OCI-LY7 (cell line): ENCODE results near the gene KLLN. TPM values are rescaled to one million over a fixed set of nuclear protein-coding genes. Genes with fewer than 3 reads are reported as not detected.
"Not testable (repeated sequence)": the region's sequence is repeated elsewhere in the genome, so short reads cannot be mapped to it uniquely, and the experiment has no call there.

ENCODE experiments used
- BruUV-seq: library from RNA; stranded (reverse); fragments of 400-500 nt; replicated peaks from 2 replicates; lab custom pipeline; 2021; lab: Mats Ljungman, UMichigan
- CTCF ChIA-PET: fragments of 300-600 bp; sonication (Branson Sonifier 250); formaldehyde crosslinking; loops from one replicate; lab custom pipeline; 2022; ENCODE audit warnings: antibody characterized with exemption; ENCODE audit not compliant: unreplicated experiment; lab: Charles Lee
- POLR2A ChIA-PET: fragments of 300-600 bp; sonication (Branson Sonifier 250); formaldehyde crosslinking; loops from one replicate; lab custom pipeline; 2022; ENCODE audit warnings: antibody characterized with exemption; lab: Charles Lee
- DNase-seq: peaks from one replicate; pipeline ENCODE4 v3.0.0-alpha.2; 2015; ENCODE audit warnings: low spot score
- H2AFZ ChIP-seq: fragments of 200-600 bp; sonication (generic), shearing (Covaris generic); 2 replicates; pipeline ENCODE4 v1.6.1; 2014; ENCODE audit warnings: mild to moderate bottlenecking, antibody characterized with exemption, low read length, moderate library complexity
- H3K27ac ChIP-seq: fragments of 200-600 bp; sonication (generic); 2 replicates; pipeline ENCODE4 v1.5.1; 2014; ENCODE audit warnings: mixed run types, low read depth, mild to moderate bottlenecking, moderate library complexity, low read length, inconsistent platforms; ENCODE audit not compliant: poor library complexity, severe bottlenecking
- H3K36me3 ChIP-seq: fragments of 200-600 bp; sonication (generic); 2 replicates; pipeline ENCODE4 v1.6.1; 2014; ENCODE audit warnings: mild to moderate bottlenecking, antibody characterized with exemption, low read length, moderate library complexity, mixed read lengths; ENCODE audit not compliant: insufficient read depth
- H3K4me1 ChIP-seq: fragments of 200-600 bp; sonication (generic); 2 replicates; pipeline ENCODE4 v1.5.1; 2014; ENCODE audit warnings: mild to moderate bottlenecking, low read length; ENCODE audit not compliant: insufficient read depth, poor library complexity, severe bottlenecking
- H3K4me2 ChIP-seq: fragments of 200-600 bp; sonication (generic); 2 replicates; pipeline ENCODE4 v1.6.1; 2014; ENCODE audit warnings: mild to moderate bottlenecking, low read length
- H3K4me3 ChIP-seq: fragments of 200-600 bp; sonication (generic); 2 replicates; pipeline ENCODE4 v1.5.1; 2014; ENCODE audit warnings: mild to moderate bottlenecking, low read depth, low read length; ENCODE audit not compliant: poor library complexity, severe bottlenecking
- H3K79me2 ChIP-seq: fragments of 200-600 bp; sonication (generic); 2 replicates; pipeline ENCODE4 v1.6.1; 2016; ENCODE audit warnings: low read depth, mild to moderate bottlenecking, low read length, moderate library complexity, mixed read lengths; ENCODE audit not compliant: insufficient read depth
- H3K9me2 ChIP-seq: fragments of 200-600 bp; sonication (generic); 2 replicates; pipeline ENCODE4 v1.6.1; 2016; ENCODE audit warnings: mild to moderate bottlenecking, low read length, mixed read lengths; ENCODE audit not compliant: insufficient read depth
- H3K9me3 ChIP-seq: fragments of 200-600 bp; sonication (generic); 2 replicates; pipeline ENCODE4 v1.6.1; 2014; ENCODE audit warnings: mild to moderate bottlenecking, mixed run types, low read length, mixed read lengths
- H4K20me1 ChIP-seq: fragments of 200-600 bp; sonication (generic); 2 replicates; pipeline ENCODE4 v1.6.1; 2014; ENCODE audit warnings: mild to moderate bottlenecking, antibody characterized with exemption, low read length, moderate library complexity, mixed read lengths; ENCODE audit not compliant: insufficient read depth
- CTCF ChIP-seq: fragments of 200-600 bp; sonication (generic); conservative IDR thresholded peaks from 2 replicates; pipeline ENCODE4 v1.5.1; 2014; ENCODE audit warnings: mild to moderate bottlenecking, antibody characterized with exemption, low read length, moderate library complexity, mixed read lengths
- EZH2phosphoT487 ChIP-seq: fragments of 200-600 bp; sonication (generic); IDR thresholded peaks from 2 replicates; pipeline ENCODE4 v1.6.1; 2018; ENCODE audit warnings: low read depth, borderline replicate concordance, mild to moderate bottlenecking, mixed run types, antibody characterized with exemption, low read length, moderate library complexity, mixed read lengths
- intact Hi-C: fragments of 100-400 bp; cut with micrococcal nuclease; formaldehyde crosslinking; loops from one replicate; pipeline ENCODE4 v1.10.0; 2022; ENCODE audit not compliant: unreplicated experiment
- total RNA-seq, 2 experiments: library from RNA; depleted of rRNA in 1 of 2; stranded (reverse); fragments of >200 nt in 1 of 2; shearing (Covaris generic) in 1 of 2; gene quantifications; 2 replicates each; pipeline ENCODE4 v1.2.3, GENCODE V29; 2014 to 2022

KLLN gene
- total RNA-seq, 2 experiments from 2014 or later: 3.8 to 5.5 TPM

DNA sequence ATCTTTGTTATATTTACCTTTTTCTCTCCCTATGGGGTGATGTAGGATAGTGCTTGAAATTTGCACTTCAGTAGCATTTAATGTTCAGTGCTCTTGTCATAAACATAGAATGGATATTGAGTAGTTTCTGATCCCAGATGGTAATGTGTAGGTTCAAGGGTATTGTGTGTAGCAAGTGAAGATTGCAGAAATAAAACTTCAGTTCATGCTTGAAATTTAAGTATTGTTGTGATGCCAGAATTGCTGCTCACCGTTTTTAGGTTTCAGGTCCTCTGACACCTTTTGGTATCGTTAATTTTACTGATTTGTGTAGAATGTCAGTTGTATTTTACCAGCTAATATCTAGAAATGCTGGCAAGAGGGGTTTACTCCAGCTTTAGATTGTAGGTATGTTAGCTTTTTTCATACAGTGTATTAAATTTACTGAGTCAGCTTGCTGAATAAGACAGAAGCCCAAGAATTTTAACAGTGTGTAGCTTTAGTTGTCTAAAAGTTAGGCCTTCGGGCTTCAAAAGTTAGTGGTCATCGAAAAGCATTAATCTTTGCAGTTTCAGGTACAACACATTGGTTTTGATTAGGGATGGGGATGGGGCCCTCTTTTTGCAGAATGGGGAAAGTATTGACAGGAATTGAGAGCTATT, 2.0 kb upstream of the KLLN start:
- Histone ChIP-seq H3K36me3 (peaks cover 60% of the 10 kb centered on the region), H3K27ac (peak overlapping the region; percentile 94), H4K20me1 (peaks cover 53% of the 10 kb centered on the region), H3K9me3 (no peaks in the 10 kb centered on the region), H3K4me3 (peak overlapping the region; percentile 96), H3K4me2 (peak overlapping the region; percentile 89), H3K9me2 (no peaks in the 10 kb centered on the region), H3K4me1 (peaks cover 24% of the 10 kb centered on the region), H3K79me2 (peaks cover 82% of the 10 kb centered on the region), H2AFZ (no peak overlapping the region)
- POLR2A ChIA-PET: interaction anchor here (0.5 to 6.9 kb wide), 11 partner anchors 9 to 594 kb away, joined by 3 to 134 read pairs (median 5); no protein-coding TSS in a partner anchor
- CTCF ChIA-PET: interaction anchor here (0.8 kb wide), 1 partner anchor 524 kb away, joined by 3 read pairs; no protein-coding TSS in a partner anchor
- peak; percentile 38 for DNase-seq
- BruUV-seq: no TSS peak
- intact Hi-C loops: no loop called here
- TF ChIP-seq CTCF: 0 out of 2 replicates have a peak, but pooled peaks have one; percentile 26
- TF ChIP-seq EZH2phosphoT487: no peak

DNA sequence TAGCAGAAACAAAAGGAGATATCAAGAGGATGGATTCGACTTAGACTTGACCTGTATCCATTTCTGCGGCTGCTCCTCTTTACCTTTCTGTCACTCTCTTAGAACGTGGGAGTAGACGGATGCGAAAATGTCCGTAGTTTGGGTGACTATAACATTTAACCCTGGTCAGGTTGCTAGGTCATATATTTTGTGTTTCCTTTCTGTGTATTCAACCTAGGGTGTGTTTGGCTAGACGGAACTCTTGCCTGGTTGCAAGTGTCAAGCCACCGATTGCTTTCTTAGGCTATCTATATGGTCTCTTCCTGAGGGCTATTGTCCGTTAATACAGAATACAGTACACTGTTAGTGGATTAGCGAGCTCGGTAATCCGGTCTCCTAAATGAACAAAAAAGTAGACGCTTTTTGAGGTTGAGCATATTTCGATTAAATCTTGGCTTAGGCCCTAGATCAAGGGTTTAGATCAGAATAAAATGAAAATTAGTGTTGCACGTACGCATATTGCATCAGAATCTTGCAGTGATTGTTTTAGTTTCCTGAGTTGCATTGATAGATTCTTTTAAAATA, 1.2 kb upstream of the KLLN start:
- peak overlapping the region; percentile 96 for H3K4me3 ChIP-seq
- TF ChIP-seq CTCF (no peak), EZH2phosphoT487 (no peak)
- intact Hi-C loops: loop anchor here (5.0 kb wide), 5 partner anchors 203 to 453 kb away; no protein-coding TSS in a partner anchor
- H2AFZ ChIP-seq: no peak overlapping the region
- peaks cover 53% of the 10 kb centered on the region for H3K36me3 ChIP-seq
- DNase-seq: peak; percentile 60
- H3K9me2 ChIP-seq: no peaks in the 10 kb centered on the region
- peaks cover 25% of the 10 kb centered on the region for H3K4me1 ChIP-seq
- BruUV-seq: no TSS peak
- no peaks in the 10 kb centered on the region for H3K9me3 ChIP-seq
- POLR2A ChIA-PET: interaction anchor here (0.6 to 6.9 kb wide), 5 partner anchors 12 to 594 kb away, joined by 3 to 134 read pairs (median 5); no protein-coding TSS in a partner anchor
- peaks cover 46% of the 10 kb centered on the region for H4K20me1 ChIP-seq
- H3K79me2 ChIP-seq: peaks cover 81% of the 10 kb centered on the region
- H3K27ac ChIP-seq: peak overlapping the region; percentile 94
- CTCF ChIA-PET: no interaction called here
- peak overlapping the region; percentile 89 for H3K4me2 ChIP-seq

DNA sequence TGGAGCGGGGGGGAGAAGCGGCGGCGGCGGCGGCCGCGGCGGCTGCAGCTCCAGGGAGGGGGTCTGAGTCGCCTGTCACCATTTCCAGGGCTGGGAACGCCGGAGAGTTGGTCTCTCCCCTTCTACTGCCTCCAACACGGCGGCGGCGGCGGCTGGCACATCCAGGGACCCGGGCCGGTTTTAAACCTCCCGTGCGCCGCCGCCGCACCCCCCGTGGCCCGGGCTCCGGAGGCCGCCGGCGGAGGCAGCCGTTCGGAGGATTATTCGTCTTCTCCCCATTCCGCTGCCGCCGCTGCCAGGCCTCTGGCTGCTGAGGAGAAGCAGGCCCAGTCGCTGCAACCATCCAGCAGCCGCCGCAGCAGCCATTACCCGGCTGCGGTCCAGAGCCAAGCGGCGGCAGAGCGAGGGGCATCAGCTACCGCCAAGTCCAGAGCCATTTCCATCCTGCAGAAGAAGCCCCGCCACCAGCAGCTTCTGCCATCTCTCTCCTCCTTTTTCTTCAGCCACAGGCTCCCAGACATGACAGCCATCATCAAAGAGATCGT, 690 bp upstream of the KLLN start:
- H3K9me3 ChIP-seq, BruUV-seq, CTCF ChIA-PET, H3K9me2 ChIP-seq, H2AFZ ChIP-seq: not testable (repeated sequence)
- Histone ChIP-seq H3K4me2 (peak overlapping the region; percentile 89), H3K36me3 (peaks cover 48% of the 10 kb centered on the region), H3K27ac (peak overlapping the region; percentile 94), H3K79me2 (peaks cover 75% of the 10 kb centered on the region), H3K4me1 (peaks cover 21% of the 10 kb centered on the region), H4K20me1 (peaks cover 46% of the 10 kb centered on the region), H3K4me3 (peak overlapping the region; percentile 96)
- peak; percentile 67 for DNase-seq
- intact Hi-C loops: loop anchor here (2.0 to 5.0 kb wide), 6 partner anchors 203 to 1135 kb away; no protein-coding TSS in a partner anchor
- POLR2A ChIA-PET: interaction anchor here (0.6 to 6.9 kb wide), 10 partner anchors 8 to 595 kb away, joined by 3 to 134 read pairs (median 10); no protein-coding TSS in a partner anchor
